K562 (cell line): ENCODE measurements around the gene PODXL. TPM values are rescaled to one million over a fixed set of nuclear protein-coding genes. Genes with fewer than 3 reads are reported as not detected.
A peak's percentile ranks its signal among the peaks of the same experiment; 100 is the strongest.

Source experiments
- ATAC-seq: fragments of 200-7000 bp; cut with Tn5 transposase; 3 replicates; pipeline ENCODE4 v1.9.1; 2020; ENCODE audit warnings: moderate library complexity
- BruUV-seq: library from RNA; stranded (reverse); fragments of 400-500 nt; replicated peaks from 2 replicates; lab custom pipeline; 2021; lab: Mats Ljungman, UMichigan
- CTCF ChIA-PET: fragments of 300-600 bp; formaldehyde crosslinking; extraction: SDS; loops from one replicate; lab custom pipeline; 2021; ENCODE audit warnings: low intra/inter-chr PET ratio; lab: Yijun Ruan, JAX
- POLR2A ChIA-PET: fragments of 300-600, 350-650 bp; sonication (Branson Sonifier 250); formaldehyde crosslinking; extraction: SDS; loops from one replicate; lab custom pipeline; 2021; ENCODE audit warnings: antibody characterized with exemption, inconsistent platforms; lab: Yijun Ruan, JAX
- DNase-seq, 4 experiments: peaks; one replicate each; pipeline versions ENCODE4 v3.0.0 to v3.0.0-alpha.2; 2011 to 2018; ENCODE audit warnings: low spot score in 3 of 4, mixed read lengths in 3 of 4; ENCODE audit errors: extremely low read depth in 1 of 4
- FAIRE-seq: peaks from 2 replicates; lab custom pipeline; 2011; peaks lifted over from hg19 to GRCh38; lab: Jason Lieb, UNC
- H2AFZ ChIP-seq: 2 replicates; pipeline ENCODE4 v1.6.0; 2011; ENCODE audit warnings: low read depth, low read length, control low read depth, inconsistent platforms
- H3K27ac ChIP-seq: fragments of 200-600 bp; 3 replicates; pipeline ENCODE4 v1.8.0; 2011; ENCODE audit warnings: low read depth, mild to moderate bottlenecking, control low read depth, inconsistent platforms, low read length, moderate library complexity, mixed read lengths; ENCODE audit errors: extremely low read depth
- H3K27me3 ChIP-seq, 2 experiments: fragments of 300-600 bp in 1 of 2; 2 replicates in 1 of 2; 3 replicates in 1 of 2; pipeline versions ENCODE4 v1.6.0 to v1.8.0; 2011; ENCODE audit warnings: inconsistent platforms in 2 of 2, low read length in 2 of 2, mild to moderate bottlenecking in 1 of 2, mixed read lengths in 1 of 2, moderate library complexity in 1 of 2; ENCODE audit not compliant: control insufficient read depth in 2 of 2, insufficient read depth in 2 of 2
- H3K36me3 ChIP-seq: fragments of 300-600 bp; 3 replicates; pipeline ENCODE4 v1.8.0; 2011; ENCODE audit warnings: mild to moderate bottlenecking, low read length, inconsistent platforms; ENCODE audit not compliant: control insufficient read depth, insufficient read depth
- H3K4me1 ChIP-seq, 2 experiments: fragments of 200-600 bp in 1 of 2; replicated peaks in 1 of 2; 2 replicates in 1 of 2; 3 replicates in 1 of 2; pipeline versions ENCODE4 v1.5.1 to v1.8.0; 2011; ENCODE audit warnings: inconsistent platforms in 2 of 2, low read length in 2 of 2, mild to moderate bottlenecking in 1 of 2, mixed read lengths in 1 of 2, moderate library complexity in 1 of 2; ENCODE audit not compliant: control insufficient read depth in 2 of 2, insufficient read depth in 2 of 2
- H3K4me2 ChIP-seq: 2 replicates; pipeline ENCODE4 v1.6.1; 2011; ENCODE audit warnings: low read length, control low read depth, inconsistent platforms, mixed read lengths; ENCODE audit not compliant: insufficient read depth
- H3K4me3 ChIP-seq: fragments of 200-600 bp; sonication (generic), shearing (Covaris generic); 2 replicates; pipeline ENCODE4 v1.5.1; 2016; ENCODE audit warnings: control low read depth, inconsistent platforms
- H3K79me2 ChIP-seq: fragments of 200-600 bp; 3 replicates; pipeline ENCODE4 v1.8.0; 2011; ENCODE audit warnings: low read length, inconsistent platforms; ENCODE audit not compliant: control insufficient read depth, insufficient read depth
- H3K9ac ChIP-seq, 2 experiments: 2 replicates each; pipeline versions ENCODE4 v1.6.0 to v1.6.1; 2011; ENCODE audit warnings: low read depth in 2 of 2, low read length in 2 of 2, control low read depth in 1 of 2, inconsistent platforms in 1 of 2, mild to moderate bottlenecking in 1 of 2, mixed read lengths in 1 of 2; ENCODE audit not compliant: insufficient read depth in 1 of 2
- H3K9me1 ChIP-seq: one replicate; pipeline ENCODE4 v1.6.0; 2011; ENCODE audit warnings: inconsistent platforms, mild to moderate bottlenecking, low read length, moderate library complexity; ENCODE audit not compliant: control insufficient read depth, insufficient read depth
- H3K9me3 ChIP-seq: replicated peaks from 2 replicates; pipeline ENCODE4 v1.5.1; 2011; ENCODE audit warnings: low read depth, low read length, inconsistent platforms; ENCODE audit not compliant: control insufficient read depth, insufficient read depth
- H4K20me1 ChIP-seq: replicated peaks from 2 replicates; pipeline ENCODE4 v1.6.1; 2011; ENCODE audit warnings: low read length, inconsistent platforms, mixed read lengths; ENCODE audit not compliant: control insufficient read depth, insufficient read depth
- CHCHD3 ChIP-seq: fragments of 250-450 bp; sonication (Bioruptor Pico); IDR thresholded peaks from 2 replicates; pipeline ENCODE4 v2.1.2; 2022; ENCODE audit warnings: mild to moderate bottlenecking
- PHTF2 ChIP-seq: fragments of 250-450 bp; sonication (Bioruptor Pico); IDR thresholded peaks from 2 replicates; pipeline ENCODE4 v1.5.0; 2021; ENCODE audit warnings: mild to moderate bottlenecking
- SRSF7 ChIP-seq: fragments of 200-400 bp; formaldehyde crosslinking; optimal IDR thresholded peaks from 2 replicates; pipeline ENCODE3; 2017; ENCODE audit warnings: mild to moderate bottlenecking, low read depth, low read length
- TAF7 ChIP-seq: fragments of 450-650 bp; IDR thresholded peaks from 2 replicates; pipeline ENCODE4 v1.6.1; 2016; ENCODE audit warnings: missing genetic modification characterization, missing compliant biosample characterization
- WGBS: fragments of 100-300 bp; shearing (Covaris generic); methylation state at CpG from one replicate; pipeline ENCODE4 v1.1.6; 2016; ENCODE audit warnings: low coverage, mixed read lengths; ENCODE audit not compliant: insufficient coverage; ENCODE audit errors: missing lambda C conversion rate; 5-methylcytosine and 5-hydroxymethylcytosine counted together
- in situ Hi-C: fragments of 300-500 bp; cut with MboI; formaldehyde crosslinking; loops from 4 replicates; pipeline ENCODE4 v1.15.0; 2018; ENCODE audit warnings: inconsistent platforms, mixed read lengths
- intact Hi-C: fragments of 100-400 bp; cut with micrococcal nuclease; formaldehyde crosslinking; loops from 2 replicates; pipeline ENCODE4 v1.14.2; 2022
- polyA plus RNA-seq, 8 experiments: library from polyadenylated mRNA; depleted of rRNA in 4 of 8; stranded (reverse) in 5 of 8; unstranded in 3 of 8; fragments of >200 nt; fragmentation: Nextera tagmentation in 2 of 8; fragmentation: Illumina TruSeq in 1 of 8; extraction: Ambion mirVana in 2 of 8; extraction: Trizol in 1 of 8; gene quantifications; 2 replicates each; pipeline versions ENCODE4 v1.2.1 to v1.2.3, GENCODE V29; 2011 to 2014; ENCODE audit warnings: inconsistent platforms in 1 of 8, missing spikeins in 1 of 8
- total RNA-seq, 7 experiments: library from RNA; depleted of rRNA in 6 of 7; stranded (reverse); fragments of >200 nt in 6 of 7; fragmentation: Illumina TruSeq in 2 of 7; extraction: Trizol in 2 of 7; gene quantifications; 2 replicates each; pipeline versions ENCODE4 v1.2.1 to v1.2.3, GENCODE V29; 2011 to 2021; ENCODE audit warnings: low replicate concordance in 1 of 7
- TF ChIP-seq, protein P1 (sequence below): fragments of 450-650 bp; formaldehyde crosslinking; IDR thresholded peaks from 2 replicates; pipeline ENCODE4 v1.4.0; 2020; ENCODE audit warnings: mild to moderate bottlenecking, mixed read lengths
- TF ChIP-seq, protein P2 (sequence below): sonication (generic); formaldehyde crosslinking; IDR thresholded peaks from 2 replicates; pipeline ENCODE4 v1.5.0; 2020; ENCODE audit warnings: missing genetic modification reagents

PODXL gene
- total and polyA plus RNA-seq, 9 of the 15 experiments (the other 6 are each of a cell fraction or from before 2014, with no cell fraction given) = 0.01 to 0.73 (median 0.07) TPM

GRCh38 chr7:131544021-131544420, 12.4 kb downstream of the PODXL start:
- intact Hi-C loops (no loop called here), in situ Hi-C loops (loop anchor here (5.0 kb wide), 1 partner anchor 113 kb away; no protein-coding TSS in a partner anchor)
- Histone ChIP-seq H3K9me3 (no peaks in the 10 kb centered on the region), H3K4me2 (no peak overlapping the region), H2AFZ (no peak overlapping the region), H4K20me1 (peaks cover 6% of the 10 kb centered on the region; the same call in 1 of the 2 replicates), H3K9me1 (no peaks in the 10 kb centered on the region), H3K79me2 (no peaks in the 10 kb centered on the region), H3K4me1 (peaks cover 3 to 5% of the 10 kb centered on the region in 2 experiments; a peak in 2 of 5 replicates), H3K4me3 (no peak overlapping the region)
- ChIA-PET CTCF (interaction anchor here (5.5 kb wide), 1 partner anchor 111 kb away, joined by 85 read pairs; no protein-coding TSS in a partner anchor), POLR2A (interaction anchor here (0.6 kb wide), 1 partner anchor 10 kb away, joined by 4 read pairs; no protein-coding TSS in a partner anchor)
- TF ChIP-seq TAF7 (tag) = no peak
- no peak for TF ChIP-seq CHCHD3 (CRISPR knock-in tag)
- no peak for TF ChIP-seq SRSF7
- TF ChIP-seq, all 486 proteins: peak for 0
- ATAC-seq = no peak
- 2% methylated on average over 3 of the region's 3 CpGs for WGBS
- no peak for FAIRE-seq
- Histone ChIP-seq H3K36me3 (no peaks in the 10 kb centered on the region), H3K9ac (no peak overlapping the region), H3K27ac (no peak overlapping the region), H3K27me3 (peaks cover 31 to 67% of the 10 kb centered on the region in 2 experiments)
- DNase-seq = no peak
- BruUV-seq = no TSS peak

GRCh38 chr7:131543298-131543697, 13.1 kb downstream of the PODXL start:
- no peak overlapping the region for H3K27ac ChIP-seq
- H3K79me2 ChIP-seq = no peaks in the 10 kb centered on the region
- ChIA-PET POLR2A (no interaction called here), CTCF (interaction anchor here (0.9 kb wide), 1 partner anchor 111 kb away, joined by 7 read pairs; no protein-coding TSS in a partner anchor)
- H3K4me3 ChIP-seq = no peak overlapping the region
- in situ Hi-C loops = loop anchor here (5.0 kb wide), 1 partner anchor 114 kb away; no protein-coding TSS in a partner anchor
- no peak overlapping the region for H3K9ac ChIP-seq
- H2AFZ ChIP-seq = no peak overlapping the region
- ATAC-seq = no peak
- peaks cover 9% of the 10 kb centered on the region for H4K20me1 ChIP-seq
- H3K27me3 ChIP-seq = peaks cover 34 to 69% of the 10 kb centered on the region in 2 experiments
- no peak for TF ChIP-seq PHTF2 (CRISPR knock-in tag)
- TF ChIP-seq, protein P1, sequence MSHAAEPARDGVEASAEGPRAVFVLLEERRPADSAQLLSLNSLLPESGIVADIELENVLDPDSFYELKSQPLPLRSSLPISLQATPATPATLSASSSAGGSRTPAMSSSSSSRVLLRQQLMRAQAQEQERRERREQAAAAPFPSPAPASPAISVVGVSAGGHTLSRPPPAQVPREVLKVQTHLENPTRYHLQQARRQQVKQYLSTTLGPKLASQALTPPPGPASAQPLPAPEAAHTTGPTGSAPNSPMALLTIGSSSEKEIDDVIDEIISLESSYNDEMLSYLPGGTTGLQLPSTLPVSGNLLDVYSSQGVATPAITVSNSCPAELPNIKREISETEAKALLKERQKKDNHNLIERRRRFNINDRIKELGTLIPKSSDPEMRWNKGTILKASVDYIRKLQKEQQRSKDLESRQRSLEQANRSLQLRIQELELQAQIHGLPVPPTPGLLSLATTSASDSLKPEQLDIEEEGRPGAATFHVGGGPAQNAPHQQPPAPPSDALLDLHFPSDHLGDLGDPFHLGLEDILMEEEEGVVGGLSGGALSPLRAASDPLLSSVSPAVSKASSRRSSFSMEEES = peak; percentile 78
- TF ChIP-seq, protein P2, sequence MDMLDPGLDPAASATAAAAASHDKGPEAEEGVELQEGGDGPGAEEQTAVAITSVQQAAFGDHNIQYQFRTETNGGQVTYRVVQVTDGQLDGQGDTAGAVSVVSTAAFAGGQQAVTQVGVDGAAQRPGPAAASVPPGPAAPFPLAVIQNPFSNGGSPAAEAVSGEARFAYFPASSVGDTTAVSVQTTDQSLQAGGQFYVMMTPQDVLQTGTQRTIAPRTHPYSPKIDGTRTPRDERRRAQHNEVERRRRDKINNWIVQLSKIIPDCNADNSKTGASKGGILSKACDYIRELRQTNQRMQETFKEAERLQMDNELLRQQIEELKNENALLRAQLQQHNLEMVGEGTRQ (CRISPR knock-in tag) = 0 out of 2 replicates have a peak, but pooled peaks have one; percentile 1
- no peak for FAIRE-seq
- no TSS peak for BruUV-seq
- H3K9me1 ChIP-seq = no peaks in the 10 kb centered on the region
- intact Hi-C loops = no loop called here
- WGBS = 2% methylated on average over 5 of the region's 5 CpGs
- no peaks in the 10 kb centered on the region for H3K9me3 ChIP-seq
- no peak overlapping the region for H3K4me2 ChIP-seq
- H3K36me3 ChIP-seq = no peaks in the 10 kb centered on the region
- peaks cover 3 to 5% of the 10 kb centered on the region in 2 experiments; a peak in 2 of 5 replicates for H3K4me1 ChIP-seq
- no peak for DNase-seq
